GM12892 (cell line): Measurements from ENCODE around the gene EIF3L.

Experiments
- POLR2A ChIP-seq: IDR thresholded peaks from 2 replicates; pipeline ENCODE4 v1.6.1; 2011; ENCODE audit warnings: low read depth, low read length, control low read depth
- POLR2AphosphoS5 ChIP-seq: IDR thresholded peaks from 2 replicates; pipeline ENCODE4 v1.6.1; 2011; ENCODE audit warnings: low read depth, low read length, control low read depth

DNA sequence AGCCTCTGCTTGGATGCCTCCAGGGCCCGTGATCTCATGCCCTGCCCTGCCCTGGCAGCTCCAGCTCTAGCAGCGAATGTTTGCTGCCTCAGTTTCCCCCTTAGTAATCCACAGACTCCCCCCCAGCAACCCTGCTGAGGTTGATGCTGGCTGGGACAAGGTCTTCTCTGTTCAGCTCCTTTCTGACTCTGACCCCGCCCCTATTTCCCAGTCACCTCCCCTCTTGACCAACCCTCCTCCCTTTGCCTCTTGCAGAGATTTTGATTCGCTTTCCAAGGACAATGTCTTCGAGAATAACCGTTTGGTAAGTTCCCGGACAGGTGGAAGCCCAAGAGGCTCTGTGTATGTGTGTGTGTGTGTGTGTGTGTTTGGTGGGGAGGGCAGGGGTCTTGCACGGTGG lies 62.5 kb downstream of the EIF3L start:
- TF ChIP-seq POLR2AphosphoS5 (no peak), POLR2A (no peak)
